ENCODE results near the gene L3MBTL3. TPM values are rescaled to one million over a fixed set of nuclear protein-coding genes. Genes with fewer than 3 reads are reported as not detected.

The L3MBTL3 gene
- total RNA-seq, 1 donor from 2014 or later: 11.8 TPM

- H3K4me3 ChIP-seq: no peak overlapping the region
- H3K27me3 ChIP-seq (ENCODE audit: low read depth): no peaks in the 10 kb centered on the region
- intact Hi-C loops (cut with DNase I): no loop called here
- no peaks in the 10 kb centered on the region for H3K4me1 ChIP-seq
- DNase-seq: no peak
- H3K9me3 ChIP-seq: no peaks in the 10 kb centered on the region
- no peak for TF ChIP-seq CTCF (IDR thresholded peaks at IDR 0.05)
- H3K27ac ChIP-seq: no peak overlapping the region
- ATAC-seq: no peak
- H3K36me3 ChIP-seq: no peaks in the 10 kb centered on the region
Observed at GRCh38 chr6:130187335-130188206, 169.2 kb downstream of the L3MBTL3 start.

- Histone ChIP-seq H3K27me3 (ENCODE audit: low read depth) (no peaks in the 10 kb centered on the region), H3K36me3 (no peaks in the 10 kb centered on the region), H3K4me3 (no peak overlapping the region), H3K27ac (no peak overlapping the region), H3K9me3 (no peaks in the 10 kb centered on the region), H3K4me1 (no peaks in the 10 kb centered on the region)
- intact Hi-C loops (cut with DNase I): no loop called here
- TF ChIP-seq CTCF (IDR thresholded peaks at IDR 0.05): no peak
- DNase-seq (no peak), ATAC-seq (no peak)
Observed at GRCh38 chr6:130188207-130188899, 170.0 kb downstream of the L3MBTL3 start.

GRCh38 chr6:130189531-130190397 is 171.4 kb downstream of the L3MBTL3 start:
- ATAC-seq (no peak), DNase-seq (no peak)
- Histone ChIP-seq H3K4me1 (no peaks in the 10 kb centered on the region), H3K27ac (no peak overlapping the region), H3K4me3 (no peak overlapping the region), H3K36me3 (no peaks in the 10 kb centered on the region), H3K9me3 (no peaks in the 10 kb centered on the region), H3K27me3 (ENCODE audit: low read depth) (no peaks in the 10 kb centered on the region)
- intact Hi-C loops (cut with DNase I): no loop called here
- no peak for TF ChIP-seq CTCF (IDR thresholded peaks at IDR 0.05)

Other genes with a start within 250 kb of the L3MBTL3 start
- gene TMEM244, start 157.3 kb upstream of the L3MBTL3 start, total RNA-seq: not detected
- gene SAMD3, start 204.4 kb downstream of the L3MBTL3 start, total RNA-seq: 5.5 TPM

Data from lower lobe of right lung (tissue), 2 donors.